OCI-LY1 (cell line): ENCODE measurements around the gene AKR7A3.

Experiments used
- EZH2 ChIP-seq: fragments of 200-600 bp; sonication (generic), shearing (Covaris generic); IDR thresholded peaks from 2 replicates; pipeline ENCODE4 v1.8.0; 2017; ENCODE audit warnings: borderline replicate concordance, mixed run types, mild to moderate bottlenecking, antibody characterized with exemption, low read length, moderate library complexity, mixed read lengths
- TF ChIP-seq, protein P1 (sequence below): fragments of 200-600 bp; sonication (generic), shearing (Covaris generic); IDR thresholded peaks from 2 replicates; pipeline ENCODE4 v1.5.1; 2017; ENCODE audit warnings: mild to moderate bottlenecking, antibody characterized with exemption, low read length, moderate library complexity, mixed read lengths

DNA sequence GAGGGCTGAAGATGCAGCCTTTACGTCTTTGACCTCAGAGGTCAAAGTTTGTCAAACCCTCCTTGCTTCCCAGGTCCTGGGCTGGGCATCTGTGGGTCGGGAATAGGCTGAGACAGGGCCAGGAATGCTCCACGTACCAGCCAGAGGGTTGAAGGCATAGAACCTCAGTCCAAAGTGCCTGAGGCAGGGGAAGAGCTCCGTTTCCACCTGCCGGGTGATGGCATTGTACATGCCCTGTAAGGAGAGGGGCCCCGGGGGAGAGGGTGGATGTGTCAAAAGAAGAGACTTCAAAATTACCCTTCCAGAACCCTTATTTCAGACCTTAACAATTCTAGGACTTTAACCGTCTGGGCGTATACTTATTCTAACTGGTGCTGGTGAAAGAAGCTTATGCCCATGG, 3.7 kb downstream of the AKR7A3 start:
- TF ChIP-seq, protein P1, sequence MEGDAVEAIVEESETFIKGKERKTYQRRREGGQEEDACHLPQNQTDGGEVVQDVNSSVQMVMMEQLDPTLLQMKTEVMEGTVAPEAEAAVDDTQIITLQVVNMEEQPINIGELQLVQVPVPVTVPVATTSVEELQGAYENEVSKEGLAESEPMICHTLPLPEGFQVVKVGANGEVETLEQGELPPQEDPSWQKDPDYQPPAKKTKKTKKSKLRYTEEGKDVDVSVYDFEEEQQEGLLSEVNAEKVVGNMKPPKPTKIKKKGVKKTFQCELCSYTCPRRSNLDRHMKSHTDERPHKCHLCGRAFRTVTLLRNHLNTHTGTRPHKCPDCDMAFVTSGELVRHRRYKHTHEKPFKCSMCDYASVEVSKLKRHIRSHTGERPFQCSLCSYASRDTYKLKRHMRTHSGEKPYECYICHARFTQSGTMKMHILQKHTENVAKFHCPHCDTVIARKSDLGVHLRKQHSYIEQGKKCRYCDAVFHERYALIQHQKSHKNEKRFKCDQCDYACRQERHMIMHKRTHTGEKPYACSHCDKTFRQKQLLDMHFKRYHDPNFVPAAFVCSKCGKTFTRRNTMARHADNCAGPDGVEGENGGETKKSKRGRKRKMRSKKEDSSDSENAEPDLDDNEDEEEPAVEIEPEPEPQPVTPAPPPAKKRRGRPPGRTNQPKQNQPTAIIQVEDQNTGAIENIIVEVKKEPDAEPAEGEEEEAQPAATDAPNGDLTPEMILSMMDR = no peak
- no peak for TF ChIP-seq EZH2
